Osteocyte (in vitro differentiated cells): ENCODE results near the gene ADNP. TPM values are rescaled to one million over a fixed set of nuclear protein-coding genes. Genes with fewer than 3 reads are reported as not detected.
"Not testable (repeated sequence)": the region's sequence is repeated elsewhere in the genome, so short reads cannot be mapped to it uniquely, and the experiment has no call there.

Experiments
- DNase-seq: peaks from one replicate; pipeline ENCODE4 v3.0.0; 2021; ENCODE audit warnings: mixed read lengths; ENCODE audit not compliant: unreplicated experiment; ENCODE audit errors: extremely low spot score
- H3K27ac Mint-ChIP-seq: one replicate; pipeline ENCODE4 v1.8.0; 2021; ENCODE audit warnings: mild to moderate bottlenecking, mixed read lengths; ENCODE audit not compliant: unreplicated experiment
- H3K27me3 Mint-ChIP-seq: one replicate; pipeline ENCODE4 v1.8.0; 2021; ENCODE audit warnings: mixed read lengths; ENCODE audit not compliant: unreplicated experiment
- H3K36me3 Mint-ChIP-seq: one replicate; pipeline ENCODE4 v1.8.0; 2021; ENCODE audit warnings: mixed read lengths; ENCODE audit not compliant: unreplicated experiment
- H3K4me1 Mint-ChIP-seq: one replicate; pipeline ENCODE4 v1.8.0; 2021; ENCODE audit warnings: mixed read lengths; ENCODE audit not compliant: unreplicated experiment
- H3K4me3 Mint-ChIP-seq: one replicate; pipeline ENCODE4 v1.8.0; 2021; ENCODE audit warnings: mild to moderate bottlenecking, moderate library complexity, mixed read lengths; ENCODE audit not compliant: unreplicated experiment
- H3K9me3 Mint-ChIP-seq: one replicate; pipeline ENCODE4 v1.8.0; 2021; ENCODE audit warnings: mixed read lengths; ENCODE audit not compliant: unreplicated experiment
- total RNA-seq: library from RNA; stranded (reverse); gene quantifications from 2 replicates; pipeline ENCODE4 v1.2.1, GENCODE V29; 2021
- TF ChIP-seq, protein P1 (sequence below): fragments of 200-600 bp; sonication (generic); IDR thresholded peaks from 2 replicates; pipeline ENCODE4 v1.5.0; 2021; ENCODE audit warnings: antibody characterized with exemption, mild to moderate bottlenecking, moderate library complexity

ADNP gene
- total RNA-seq, 1 donor from 2014 or later = 67.4 TPM

DNA sequence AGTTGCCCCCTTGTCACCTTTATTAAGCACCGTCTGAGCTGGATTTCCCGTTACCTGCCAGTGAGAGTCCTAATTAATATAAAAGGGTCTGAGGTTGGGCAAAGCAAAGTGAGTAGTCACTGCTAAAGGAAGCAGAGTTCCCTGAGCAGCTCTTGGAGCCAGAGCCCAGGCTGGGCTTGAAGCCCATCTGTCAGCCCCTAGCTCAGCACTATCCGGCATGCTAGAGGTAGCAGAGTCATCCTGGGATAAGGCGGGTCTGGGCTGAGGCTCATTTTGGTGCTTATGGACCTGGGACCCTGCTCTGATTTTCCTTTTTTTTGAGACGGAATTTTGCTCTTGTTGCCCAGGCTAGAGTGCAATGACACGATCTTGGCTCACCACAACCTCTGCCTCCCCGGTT lies 46.2 kb downstream of the ADNP start:
- no peak overlapping the region for H3K4me3 Mint-ChIP-seq
- H3K27ac Mint-ChIP-seq = no peak overlapping the region
- H3K27me3 Mint-ChIP-seq = no peaks in the 10 kb centered on the region
- peaks cover 4% of the 10 kb centered on the region for H3K9me3 Mint-ChIP-seq
- peaks cover 22% of the 10 kb centered on the region for H3K36me3 Mint-ChIP-seq
- TF ChIP-seq, protein P1, sequence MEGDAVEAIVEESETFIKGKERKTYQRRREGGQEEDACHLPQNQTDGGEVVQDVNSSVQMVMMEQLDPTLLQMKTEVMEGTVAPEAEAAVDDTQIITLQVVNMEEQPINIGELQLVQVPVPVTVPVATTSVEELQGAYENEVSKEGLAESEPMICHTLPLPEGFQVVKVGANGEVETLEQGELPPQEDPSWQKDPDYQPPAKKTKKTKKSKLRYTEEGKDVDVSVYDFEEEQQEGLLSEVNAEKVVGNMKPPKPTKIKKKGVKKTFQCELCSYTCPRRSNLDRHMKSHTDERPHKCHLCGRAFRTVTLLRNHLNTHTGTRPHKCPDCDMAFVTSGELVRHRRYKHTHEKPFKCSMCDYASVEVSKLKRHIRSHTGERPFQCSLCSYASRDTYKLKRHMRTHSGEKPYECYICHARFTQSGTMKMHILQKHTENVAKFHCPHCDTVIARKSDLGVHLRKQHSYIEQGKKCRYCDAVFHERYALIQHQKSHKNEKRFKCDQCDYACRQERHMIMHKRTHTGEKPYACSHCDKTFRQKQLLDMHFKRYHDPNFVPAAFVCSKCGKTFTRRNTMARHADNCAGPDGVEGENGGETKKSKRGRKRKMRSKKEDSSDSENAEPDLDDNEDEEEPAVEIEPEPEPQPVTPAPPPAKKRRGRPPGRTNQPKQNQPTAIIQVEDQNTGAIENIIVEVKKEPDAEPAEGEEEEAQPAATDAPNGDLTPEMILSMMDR = no peak
- H3K4me1 Mint-ChIP-seq = no peaks in the 10 kb centered on the region
- no peak for DNase-seq

DNA sequence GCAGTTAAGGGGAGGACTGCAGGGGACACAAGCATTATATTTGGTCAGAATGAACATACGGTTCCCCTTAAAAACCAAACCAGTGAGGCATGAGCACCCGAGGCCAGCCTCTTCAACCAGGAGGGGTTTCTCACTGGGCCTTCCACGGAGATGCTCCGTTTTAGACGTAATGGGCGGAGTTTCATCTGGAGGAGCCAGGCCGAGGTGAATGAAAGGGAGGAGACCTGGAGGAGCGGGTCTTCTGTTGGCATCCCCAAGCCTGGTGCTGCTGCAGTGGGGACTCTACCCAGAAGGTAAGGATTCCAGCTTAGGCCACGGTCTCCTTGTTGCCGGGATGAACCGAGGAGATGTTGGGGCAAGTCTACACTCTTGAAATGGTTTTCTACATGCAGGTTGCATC lies 47.4 kb downstream of the ADNP start:
- no peak overlapping the region for H3K4me3 Mint-ChIP-seq
- H3K9me3 Mint-ChIP-seq = peaks cover 4% of the 10 kb centered on the region
- peaks cover 11% of the 10 kb centered on the region for H3K36me3 Mint-ChIP-seq
- H3K27me3 Mint-ChIP-seq = no peaks in the 10 kb centered on the region
- no peak for DNase-seq
- no peak overlapping the region for H3K27ac Mint-ChIP-seq
- no peaks in the 10 kb centered on the region for H3K4me1 Mint-ChIP-seq
- TF ChIP-seq, protein P1 = no peak

DNA sequence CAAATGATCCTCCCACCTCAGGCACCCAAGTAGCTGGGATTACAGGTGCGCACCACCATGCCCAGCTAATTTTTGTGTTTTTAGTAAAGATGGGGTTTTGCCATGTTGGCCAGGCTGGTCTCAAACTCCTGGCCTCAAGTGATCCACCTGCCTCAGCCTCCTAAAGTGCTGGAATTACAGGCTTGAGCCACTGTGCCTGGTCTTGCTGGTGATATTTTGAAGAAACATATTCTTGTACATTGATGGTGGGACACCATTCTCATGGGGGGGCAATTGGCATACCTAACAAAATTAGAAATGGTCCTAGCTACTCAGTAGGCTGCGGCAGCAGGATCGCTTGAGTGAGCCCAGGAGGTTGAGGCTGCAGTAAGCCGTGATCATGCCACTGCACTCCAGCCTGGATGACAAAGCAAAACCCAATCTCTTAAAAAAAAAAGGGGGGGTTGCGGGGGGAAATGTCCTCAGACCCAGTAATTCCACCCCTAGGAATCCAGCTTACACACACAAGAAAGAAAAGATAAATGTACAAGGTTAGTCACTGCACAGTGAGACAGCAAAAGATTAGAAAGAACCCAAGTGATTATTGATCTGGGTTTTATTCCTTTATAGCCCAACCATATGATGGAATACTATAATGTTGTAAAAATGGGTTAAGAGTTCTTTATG lies 49.3 kb downstream of the ADNP start:
- DNase-seq, H3K9me3 Mint-ChIP-seq, H3K4me3 Mint-ChIP-seq, H3K27ac Mint-ChIP-seq, H3K27me3 Mint-ChIP-seq, H3K4me1 Mint-ChIP-seq, H3K36me3 Mint-ChIP-seq: not testable (repeated sequence)

DNA sequence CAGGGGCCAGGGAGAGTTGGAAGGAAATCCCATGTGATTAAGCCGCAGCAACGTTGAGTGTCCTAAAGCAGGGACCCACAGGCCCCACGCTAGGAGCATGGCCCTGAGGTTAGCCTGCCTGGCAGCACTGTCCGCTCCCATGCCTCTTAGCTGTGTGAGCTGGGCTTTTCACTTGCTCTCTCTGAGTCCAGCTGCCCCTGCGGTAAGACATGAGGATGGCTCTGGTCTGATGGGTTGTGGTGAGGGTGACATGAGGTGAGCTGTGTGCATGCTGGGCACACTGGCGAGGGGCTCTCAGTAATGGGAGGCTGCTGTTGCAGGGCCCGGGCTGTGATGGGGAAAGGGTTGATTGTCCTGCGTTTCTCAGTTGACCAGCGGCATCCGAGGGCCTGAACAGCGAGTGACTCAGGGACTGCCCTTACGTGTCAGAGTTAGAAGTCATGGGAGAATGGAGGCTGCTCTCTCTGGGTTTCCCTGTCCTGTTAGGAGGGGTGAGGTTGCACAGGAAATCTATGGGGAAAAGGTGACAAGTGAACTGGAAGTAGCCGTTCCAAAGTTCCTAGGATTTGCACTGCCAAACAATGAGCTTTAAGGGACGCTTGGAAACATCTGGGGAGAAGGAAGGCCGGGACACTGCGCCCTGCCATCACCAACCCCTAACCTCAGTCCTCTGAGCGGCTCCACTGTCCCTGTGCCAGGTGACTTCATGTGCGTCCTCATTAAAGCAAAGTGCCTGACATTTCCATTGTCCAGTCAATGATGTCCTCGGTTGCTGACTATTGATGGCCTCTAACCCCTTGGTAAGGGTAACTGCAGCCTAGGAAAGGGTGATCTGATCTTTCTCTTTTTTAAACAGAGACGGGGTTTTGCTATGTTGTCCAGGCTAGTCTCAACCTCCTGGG lies 51.3 kb downstream of the ADNP start:
- DNase-seq = no peak
- Mint-ChIP-seq H3K27ac (no peak overlapping the region), H3K9me3 (peaks cover 4% of the 10 kb centered on the region), H3K36me3 (no peaks in the 10 kb centered on the region), H3K4me1 (no peaks in the 10 kb centered on the region), H3K27me3 (no peaks in the 10 kb centered on the region), H3K4me3 (no peak overlapping the region)
- TF ChIP-seq, protein P1 = no peak

DNA sequence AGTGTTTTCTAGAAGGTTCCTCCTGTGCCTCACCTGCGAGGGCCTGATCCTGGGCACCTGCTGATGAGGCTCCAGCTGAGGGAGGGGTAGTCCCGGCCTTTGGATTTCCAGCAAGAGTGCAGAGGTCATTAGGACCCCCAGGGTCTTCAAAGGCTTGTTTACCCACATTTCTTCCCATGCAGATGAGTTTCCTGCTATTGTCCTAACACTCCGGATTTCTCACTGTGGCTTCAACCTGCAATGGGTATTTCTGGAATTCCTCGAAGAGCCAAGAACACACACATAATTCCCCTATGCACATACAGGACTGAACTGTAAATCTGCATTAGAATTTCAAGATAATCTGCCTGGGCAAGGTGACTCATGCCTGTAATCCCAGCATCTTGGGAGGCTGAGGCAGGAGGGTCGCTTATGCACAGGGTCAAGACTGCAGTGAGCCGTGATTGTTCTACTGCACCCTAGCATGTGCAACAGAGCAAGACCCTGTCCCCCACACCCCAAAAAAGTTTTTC lies 53.9 kb downstream of the ADNP start:
- Mint-ChIP-seq H3K9me3 (no peaks in the 10 kb centered on the region), H3K27ac (no peak overlapping the region), H3K27me3 (no peaks in the 10 kb centered on the region), H3K4me3 (no peak overlapping the region), H3K36me3 (no peaks in the 10 kb centered on the region), H3K4me1 (no peaks in the 10 kb centered on the region)
- no peak for DNase-seq
- TF ChIP-seq, protein P1 = no peak
